Measurements from ENCODE around the gene ZNF208. TPM values are rescaled to one million over a fixed set of nuclear protein-coding genes. Genes with fewer than 3 reads are reported as not detected.
A peak's percentile ranks its signal among the peaks of the same experiment; 100 is the strongest.
"Not testable (repeated sequence)": the region's sequence is repeated elsewhere in the genome, so short reads cannot be mapped to it uniquely, and the experiment has no call there.

The ZNF208 gene
- total RNA-seq, 1 donor from 2014 or later = not detected

DNA sequence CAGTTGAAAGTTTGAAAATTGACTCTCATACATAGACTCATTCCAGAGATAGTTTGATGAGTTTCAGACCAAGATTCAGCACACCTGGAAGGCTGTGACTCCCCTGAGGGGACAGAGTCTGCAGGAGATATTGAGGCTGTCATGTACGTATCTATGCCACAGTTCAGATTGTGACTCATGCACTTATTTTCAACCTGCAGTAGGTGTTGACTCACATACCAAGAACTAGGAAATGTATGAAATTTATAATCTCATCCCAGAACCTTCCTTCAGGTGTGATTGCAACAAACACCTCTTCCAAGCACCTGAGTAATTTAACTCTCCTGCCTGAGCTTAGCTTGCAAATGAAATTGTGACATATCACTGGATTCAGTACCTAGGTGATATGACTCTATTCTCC lies 110.3 kb downstream of the ZNF208 start:
- H3K4me1 ChIP-seq = no peaks in the 10 kb centered on the region
- Mint-ChIP-seq H3K36me3 (no peaks in the 10 kb centered on the region), H3K27me3 (ENCODE audit: insufficient read depth, low read depth) (no peaks in the 10 kb centered on the region), H3K27ac (no peak overlapping the region), H3K4me1 (no peaks in the 10 kb centered on the region), H3K4me3 (no peak overlapping the region), H3K9me3 (peaks cover 69% of the 10 kb centered on the region)
- no peak overlapping the region for H3K9ac ChIP-seq
- H3K27me3 ChIP-seq = no peaks in the 10 kb centered on the region
- no peaks in the 10 kb centered on the region for H3K9me3 ChIP-seq (ENCODE audit: low read depth)
- no peaks in the 10 kb centered on the region for H3F3A ChIP-seq (ENCODE audit: low read depth)
- H2AFZ ChIP-seq (replicated peaks) = no peak overlapping the region
- H3K27ac ChIP-seq = no peak overlapping the region
- TF ChIP-seq, protein P1, sequence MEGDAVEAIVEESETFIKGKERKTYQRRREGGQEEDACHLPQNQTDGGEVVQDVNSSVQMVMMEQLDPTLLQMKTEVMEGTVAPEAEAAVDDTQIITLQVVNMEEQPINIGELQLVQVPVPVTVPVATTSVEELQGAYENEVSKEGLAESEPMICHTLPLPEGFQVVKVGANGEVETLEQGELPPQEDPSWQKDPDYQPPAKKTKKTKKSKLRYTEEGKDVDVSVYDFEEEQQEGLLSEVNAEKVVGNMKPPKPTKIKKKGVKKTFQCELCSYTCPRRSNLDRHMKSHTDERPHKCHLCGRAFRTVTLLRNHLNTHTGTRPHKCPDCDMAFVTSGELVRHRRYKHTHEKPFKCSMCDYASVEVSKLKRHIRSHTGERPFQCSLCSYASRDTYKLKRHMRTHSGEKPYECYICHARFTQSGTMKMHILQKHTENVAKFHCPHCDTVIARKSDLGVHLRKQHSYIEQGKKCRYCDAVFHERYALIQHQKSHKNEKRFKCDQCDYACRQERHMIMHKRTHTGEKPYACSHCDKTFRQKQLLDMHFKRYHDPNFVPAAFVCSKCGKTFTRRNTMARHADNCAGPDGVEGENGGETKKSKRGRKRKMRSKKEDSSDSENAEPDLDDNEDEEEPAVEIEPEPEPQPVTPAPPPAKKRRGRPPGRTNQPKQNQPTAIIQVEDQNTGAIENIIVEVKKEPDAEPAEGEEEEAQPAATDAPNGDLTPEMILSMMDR (IDR thresholded peaks at IDR 0.05) = no peak
- TF ChIP-seq EZH2phosphoT487 (IDR thresholded peaks at IDR 0.05) = no peak
- no peak for TF ChIP-seq EZH2 (IDR thresholded peaks at IDR 0.05)
- no peaks in the 10 kb centered on the region for H3K79me2 ChIP-seq (ENCODE audit: low read depth)
- no peaks in the 10 kb centered on the region for H4K20me1 ChIP-seq (ENCODE audit: low read depth)
- no peaks in the 10 kb centered on the region for H3K36me3 ChIP-seq
- no peak overlapping the region for H3K4me2 ChIP-seq
- DNase-seq (ENCODE audit: low spot score) = no peak
- no peak overlapping the region for H3K4me3 ChIP-seq

DNA sequence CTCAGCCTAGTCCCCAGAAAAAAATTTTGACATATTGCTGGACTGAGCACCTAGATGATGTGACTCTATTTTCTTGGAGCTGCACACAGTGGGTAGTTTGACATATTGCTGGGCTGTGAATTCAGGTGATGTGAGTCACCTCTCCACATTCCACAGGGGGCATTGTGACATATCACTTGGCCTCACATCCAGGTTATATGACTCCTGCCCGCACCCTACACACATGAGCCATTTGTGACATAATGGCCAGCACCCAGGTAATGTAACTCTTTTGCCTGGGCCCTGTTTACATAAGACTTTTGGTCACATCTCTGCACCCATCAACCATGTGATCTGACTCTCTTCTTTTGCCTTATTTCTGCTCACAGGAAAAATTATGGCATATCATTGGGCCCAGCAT lies 119.7 kb downstream of the ZNF208 start:
- H3K4me3 ChIP-seq = no peak overlapping the region
- H2AFZ ChIP-seq (replicated peaks) = no peak overlapping the region
- H4K20me1 ChIP-seq (ENCODE audit: low read depth) = no peaks in the 10 kb centered on the region
- no peaks in the 10 kb centered on the region for H3K4me1 ChIP-seq
- no peaks in the 10 kb centered on the region for H3K36me3 ChIP-seq
- no peaks in the 10 kb centered on the region for H3K27me3 ChIP-seq
- no peak for TF ChIP-seq EZH2 (IDR thresholded peaks at IDR 0.05)
- TF ChIP-seq, protein P1 (IDR thresholded peaks at IDR 0.05) = no peak
- no peak for TF ChIP-seq EZH2phosphoT487 (IDR thresholded peaks at IDR 0.05)
- H3K4me3 Mint-ChIP-seq = no peak overlapping the region
- peaks cover 71% of the 10 kb centered on the region for H3K9me3 Mint-ChIP-seq
- no peaks in the 10 kb centered on the region for H3K4me1 Mint-ChIP-seq
- no peaks in the 10 kb centered on the region for H3F3A ChIP-seq (ENCODE audit: low read depth)
- H3K4me2 ChIP-seq = no peak overlapping the region
- no peak overlapping the region for H3K27ac Mint-ChIP-seq
- peaks cover 6% of the 10 kb centered on the region for H3K27me3 Mint-ChIP-seq (ENCODE audit: insufficient read depth, low read depth)
- no peak for DNase-seq (ENCODE audit: low spot score)
- H3K79me2 ChIP-seq (ENCODE audit: low read depth) = no peaks in the 10 kb centered on the region
- H3K9ac ChIP-seq = no peak overlapping the region
- H3K9me3 ChIP-seq (ENCODE audit: low read depth) = no peaks in the 10 kb centered on the region
- H3K36me3 Mint-ChIP-seq = no peaks in the 10 kb centered on the region
- no peak overlapping the region for H3K27ac ChIP-seq

DNA sequence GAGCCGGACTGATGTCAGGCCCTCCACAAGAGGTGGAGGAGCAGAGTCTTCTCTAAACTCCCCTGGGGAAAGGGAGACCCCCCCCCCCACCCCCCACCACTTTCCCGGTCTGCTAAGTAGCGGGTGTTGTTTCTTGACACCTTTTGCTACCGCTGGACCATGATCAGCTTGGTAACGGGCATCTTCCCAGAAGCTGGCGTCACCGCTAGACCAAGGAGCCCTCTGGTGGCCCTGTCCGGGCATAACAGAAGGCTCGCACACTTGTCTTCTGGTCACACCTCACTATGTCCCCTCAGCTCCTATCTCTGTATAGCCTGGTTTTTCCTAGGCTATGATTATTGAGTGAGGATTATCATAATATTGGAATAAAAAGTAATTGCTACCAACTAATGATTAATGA lies 120.7 kb downstream of the ZNF208 start:
- not testable (repeated sequence) for H3K27ac Mint-ChIP-seq; H3K27me3 Mint-ChIP-seq (ENCODE audit: insufficient read depth, low read depth); H3F3A ChIP-seq (ENCODE audit: low read depth); H3K9ac ChIP-seq; H3K4me2 ChIP-seq; H3K27ac ChIP-seq; H3K4me1 Mint-ChIP-seq; H3K79me2 ChIP-seq (ENCODE audit: low read depth); H3K36me3 ChIP-seq; H3K9me3 ChIP-seq (ENCODE audit: low read depth); H3K4me3 ChIP-seq; H3K27me3 ChIP-seq; H3K4me1 ChIP-seq; H3K36me3 Mint-ChIP-seq; H4K20me1 ChIP-seq (ENCODE audit: low read depth); DNase-seq (ENCODE audit: low spot score); H2AFZ ChIP-seq (replicated peaks); H3K4me3 Mint-ChIP-seq
- H3K9me3 Mint-ChIP-seq = peaks cover 70% of the 10 kb centered on the region
- TF ChIP-seq, protein P1 (IDR thresholded peaks at IDR 0.05) = peak; percentile 31

DNA sequence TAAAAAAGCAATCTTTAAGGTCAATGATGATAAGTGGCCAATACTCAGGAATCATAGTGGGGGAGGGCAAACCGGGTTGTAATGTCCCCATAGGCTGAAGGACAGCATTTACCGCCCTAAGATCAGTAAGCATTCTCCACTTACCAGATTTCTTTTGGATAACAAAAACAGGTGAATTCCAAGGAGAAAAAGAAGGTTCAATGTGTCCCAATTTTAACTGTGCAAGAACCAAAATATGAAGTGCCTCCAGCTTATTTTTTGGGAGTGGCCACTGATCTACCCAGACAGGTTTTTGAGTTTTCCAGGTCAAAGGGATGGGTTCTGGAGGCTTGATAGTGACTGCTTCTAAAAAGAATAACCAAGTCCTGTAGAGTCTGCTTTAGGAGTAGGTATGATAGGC lies 125.2 kb downstream of the ZNF208 start:
- not testable (repeated sequence) for DNase-seq (ENCODE audit: low spot score); H3K27ac ChIP-seq; H3K79me2 ChIP-seq (ENCODE audit: low read depth); H3K36me3 Mint-ChIP-seq; H3K9ac ChIP-seq; H3K27me3 ChIP-seq; H3K4me1 ChIP-seq; H3F3A ChIP-seq (ENCODE audit: low read depth); H3K4me3 ChIP-seq; H3K4me2 ChIP-seq; H3K4me3 Mint-ChIP-seq; H4K20me1 ChIP-seq (ENCODE audit: low read depth); H2AFZ ChIP-seq (replicated peaks); H3K27ac Mint-ChIP-seq; H3K36me3 ChIP-seq; H3K4me1 Mint-ChIP-seq; H3K27me3 Mint-ChIP-seq (ENCODE audit: insufficient read depth, low read depth); H3K9me3 ChIP-seq (ENCODE audit: low read depth)
- peaks cover 69% of the 10 kb centered on the region for H3K9me3 Mint-ChIP-seq

DNA sequence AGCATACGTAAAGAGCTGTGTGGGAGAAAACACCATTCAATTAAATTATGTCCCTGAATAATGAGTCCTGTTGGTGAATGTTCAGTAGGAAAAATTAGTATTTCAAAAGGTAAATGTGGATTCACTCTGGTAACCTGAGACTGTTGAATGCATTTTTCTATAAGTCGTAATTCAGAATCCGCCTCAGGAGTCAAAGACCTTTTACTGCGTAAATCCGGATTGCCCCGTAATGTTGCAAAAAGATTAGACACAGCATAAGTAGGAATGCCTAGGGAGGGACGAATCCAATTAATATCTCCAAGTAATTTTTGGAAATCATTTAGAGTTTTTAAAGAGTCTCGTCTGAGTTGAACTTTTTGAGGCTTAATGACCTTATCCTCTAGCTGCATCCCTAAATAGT lies 126.0 kb downstream of the ZNF208 start:
- not testable (repeated sequence) for H3K27me3 ChIP-seq; H3K4me3 Mint-ChIP-seq; H3K9ac ChIP-seq; H3K27ac ChIP-seq; H3F3A ChIP-seq (ENCODE audit: low read depth); DNase-seq (ENCODE audit: low spot score); H3K36me3 Mint-ChIP-seq; H3K4me1 Mint-ChIP-seq; H3K4me1 ChIP-seq; H3K4me2 ChIP-seq; H3K4me3 ChIP-seq; H4K20me1 ChIP-seq (ENCODE audit: low read depth); H2AFZ ChIP-seq (replicated peaks); H3K9me3 ChIP-seq (ENCODE audit: low read depth); H3K79me2 ChIP-seq (ENCODE audit: low read depth); H3K27me3 Mint-ChIP-seq (ENCODE audit: insufficient read depth, low read depth); H3K27ac Mint-ChIP-seq; H3K36me3 ChIP-seq
- peaks cover 74% of the 10 kb centered on the region for H3K9me3 Mint-ChIP-seq

Data from neural progenitor cell (in vitro differentiated cells).